Measurements from ENCODE around the gene MTMR2. TPM values are rescaled to one million over a fixed set of nuclear protein-coding genes. Genes with fewer than 3 reads are reported as not detected.
"Not testable (repeated sequence)": the region's sequence is repeated elsewhere in the genome, so short reads cannot be mapped to it uniquely, and the experiment has no call there.

Gene MTMR2
- polyA plus RNA-seq, 1 donor, result 63.7 TPM

DNA sequence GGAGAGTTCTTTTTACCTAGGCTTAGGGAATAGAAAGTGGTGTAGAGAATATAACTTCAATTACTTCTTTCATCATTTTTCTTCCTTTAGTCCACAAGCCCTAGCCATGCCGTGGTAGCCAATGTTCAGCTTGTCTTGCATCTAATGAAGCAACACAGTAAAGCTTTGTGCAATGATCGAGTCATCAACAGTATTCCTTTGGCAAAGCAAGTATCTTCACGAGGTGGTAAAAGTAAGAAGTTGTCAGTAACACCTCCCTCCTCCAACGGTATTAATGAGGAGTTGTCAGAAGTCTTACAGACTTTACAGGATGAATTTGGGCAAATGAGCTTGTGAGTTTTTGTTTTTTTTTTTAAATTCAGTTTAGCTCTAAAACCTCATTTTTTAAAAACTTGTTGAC is 96.2 kb downstream of the MTMR2 start:
- DNase-seq, result no peak

DNA sequence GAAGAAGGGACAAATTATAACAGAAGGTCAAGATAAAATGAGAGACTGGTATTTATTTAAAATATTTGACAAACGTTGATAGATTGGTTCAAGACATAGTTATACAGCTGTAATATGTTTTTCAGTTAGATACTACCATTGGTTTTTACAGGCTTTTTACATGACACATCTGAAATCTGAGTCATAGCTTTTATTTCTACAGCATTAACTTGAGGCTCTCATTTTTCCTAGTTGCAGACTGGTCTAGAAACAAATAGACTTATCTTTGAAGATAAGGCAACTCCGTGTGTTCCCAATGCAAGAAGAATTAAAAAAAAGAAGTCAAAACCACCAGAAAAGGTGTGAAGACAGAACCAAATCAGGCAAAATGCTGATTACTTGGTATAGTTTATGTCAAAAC is 102.3 kb downstream of the MTMR2 start:
- no peak for DNase-seq

DNA sequence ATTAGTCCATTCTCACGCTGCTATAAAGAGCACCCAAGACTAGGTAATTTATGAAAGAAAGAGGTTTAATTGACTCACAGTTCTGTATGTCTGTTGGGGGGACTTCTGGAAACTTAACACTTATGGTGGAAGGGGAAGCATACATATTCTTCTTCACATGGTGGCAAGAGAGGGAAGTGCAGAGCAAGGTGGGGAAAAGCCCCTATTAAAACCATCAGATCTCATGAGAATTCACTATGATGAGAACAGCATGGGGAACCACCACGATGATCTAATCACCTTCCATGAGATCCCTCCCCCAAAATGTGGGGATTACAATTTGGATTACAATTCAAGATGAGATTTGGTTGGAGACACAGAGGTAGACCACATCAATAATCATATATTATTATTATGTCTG is 107.9 kb downstream of the MTMR2 start:
- no peak for DNase-seq

DNA sequence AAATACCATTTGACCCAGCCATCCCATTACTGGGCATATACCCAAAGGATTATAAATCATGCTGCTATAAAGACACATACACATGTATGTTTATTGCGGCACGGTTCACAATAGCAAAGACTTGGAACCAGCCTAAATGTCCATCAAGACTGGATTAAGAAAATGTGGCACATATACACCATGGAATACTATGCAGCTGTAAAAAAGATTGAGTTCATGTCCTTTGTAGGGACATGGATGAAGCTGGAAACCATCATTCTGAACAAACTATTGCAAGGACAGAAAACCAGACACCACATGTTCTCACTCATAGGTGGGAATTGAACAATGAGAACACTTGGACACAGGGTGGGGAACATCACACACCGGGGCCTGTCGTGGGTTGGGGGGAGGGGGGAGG is 112.9 kb downstream of the MTMR2 start:
- DNase-seq, result not testable (repeated sequence)

DNA sequence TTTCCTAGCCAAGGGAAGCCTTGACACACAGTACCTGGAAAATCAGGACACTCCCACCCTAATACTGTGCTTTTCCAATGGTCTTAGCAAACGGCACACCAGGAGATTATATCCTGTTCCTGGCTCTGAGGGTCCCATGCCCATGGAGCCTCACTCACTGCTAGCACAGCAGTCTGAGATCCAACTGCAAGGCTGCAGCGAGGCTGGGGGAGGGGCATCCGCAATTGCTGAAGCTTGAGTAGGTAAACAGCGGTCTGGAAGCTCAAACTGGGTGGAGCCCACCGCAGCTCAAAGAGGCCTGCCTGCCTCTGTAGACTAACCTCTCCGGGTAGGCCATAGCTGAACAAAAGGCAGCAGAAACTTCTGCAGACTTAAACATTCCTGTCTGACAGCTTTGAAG is 117.4 kb downstream of the MTMR2 start:
- not testable (repeated sequence) for DNase-seq

DNA sequence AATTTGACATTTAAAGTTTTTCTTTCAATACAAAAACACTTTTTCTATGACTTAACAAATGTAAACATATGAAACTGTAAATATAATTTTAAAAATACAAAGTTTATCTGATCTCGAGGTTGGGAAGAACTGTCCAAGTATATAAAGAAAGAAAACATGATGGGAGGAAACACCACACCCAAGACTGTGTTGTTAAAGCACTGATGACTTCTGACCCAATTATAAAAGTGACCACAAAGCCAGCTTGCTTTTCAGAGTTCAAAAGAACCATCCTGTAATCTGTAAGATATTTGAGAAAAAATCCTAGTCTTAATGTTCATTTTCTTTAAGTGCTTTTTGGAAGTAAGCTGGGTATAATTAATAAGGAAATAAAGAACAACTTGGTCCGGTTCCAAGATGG is 118.0 kb downstream of the MTMR2 start:
- no peak for DNase-seq

DNA sequence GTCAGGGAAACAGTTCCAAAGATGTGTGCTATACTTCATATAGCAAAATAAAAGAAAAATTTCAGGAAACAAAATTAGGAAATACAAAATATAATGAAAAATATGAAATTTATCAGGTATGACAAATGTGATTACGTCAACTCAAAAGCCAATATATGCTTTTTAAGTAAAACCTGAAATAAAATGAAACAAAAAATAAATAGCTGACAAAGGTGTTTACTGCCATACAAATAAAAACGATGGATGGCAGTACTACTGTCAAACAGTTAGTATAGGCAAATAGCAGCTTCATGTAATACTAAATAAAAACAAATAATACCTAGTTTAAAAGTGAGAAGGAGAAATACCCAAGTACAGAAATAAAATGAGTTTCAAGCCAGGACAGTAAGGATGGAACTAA is 119.9 kb downstream of the MTMR2 start:
- no peak for DNase-seq

DNA sequence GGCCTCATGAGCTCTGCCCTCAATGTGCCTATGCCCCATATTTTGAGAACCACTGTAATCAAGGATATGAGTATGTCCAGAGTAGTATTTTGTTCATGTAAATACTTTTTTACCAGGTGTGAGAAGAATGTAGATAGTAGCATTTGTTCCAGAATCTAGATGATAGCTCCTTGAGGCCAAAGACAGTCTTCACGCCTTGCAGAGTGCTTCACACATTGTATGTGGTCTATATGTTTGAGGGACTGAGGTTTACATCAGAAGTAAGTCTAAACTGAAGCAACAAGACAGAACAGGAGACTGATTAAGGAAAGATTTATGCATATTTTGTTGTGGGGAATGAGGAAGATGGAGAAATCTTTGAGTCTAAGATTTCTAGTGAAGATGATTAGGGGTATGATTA is 121.1 kb downstream of the MTMR2 start:
- DNase-seq, result no peak

DNA sequence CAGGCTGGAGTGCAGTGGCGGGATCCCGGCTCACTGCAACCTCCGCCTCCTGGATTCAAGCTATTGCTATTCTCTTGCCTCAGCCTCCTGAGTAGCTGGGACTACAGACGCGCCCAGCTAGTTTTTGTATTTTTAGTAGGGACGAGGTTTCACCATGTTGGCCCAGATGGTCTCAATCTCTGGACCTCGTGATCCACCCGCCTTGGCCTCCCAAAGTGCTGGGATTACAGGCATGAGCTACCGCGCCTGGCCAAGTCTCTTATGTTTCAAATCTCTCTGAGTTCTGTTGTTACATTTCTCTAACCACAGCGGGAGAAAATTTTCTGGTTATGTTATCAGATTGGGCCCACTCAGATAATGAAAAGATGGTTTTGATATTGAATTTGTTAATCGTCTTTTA is 123.5 kb downstream of the MTMR2 start:
- no peak for DNase-seq

DNA sequence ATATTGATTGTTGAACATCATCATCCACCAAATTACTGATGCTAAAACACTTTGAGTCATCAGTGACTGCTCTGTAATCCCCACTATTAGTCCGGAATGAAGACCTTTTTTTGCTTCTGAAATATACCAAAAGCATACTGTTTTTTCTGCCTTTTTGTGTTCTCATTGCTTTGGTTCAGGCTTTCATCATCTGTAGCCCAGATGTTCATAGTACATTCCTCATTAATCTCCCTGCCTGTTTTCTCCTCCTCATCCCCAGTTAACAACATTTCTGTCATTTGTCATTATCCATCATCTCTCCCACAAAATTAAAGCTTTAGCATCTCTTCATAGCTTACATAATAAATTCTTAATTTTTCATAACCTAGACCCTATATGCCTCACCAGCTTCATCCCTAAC is 124.4 kb downstream of the MTMR2 start:
- no peak for DNase-seq

DNA sequence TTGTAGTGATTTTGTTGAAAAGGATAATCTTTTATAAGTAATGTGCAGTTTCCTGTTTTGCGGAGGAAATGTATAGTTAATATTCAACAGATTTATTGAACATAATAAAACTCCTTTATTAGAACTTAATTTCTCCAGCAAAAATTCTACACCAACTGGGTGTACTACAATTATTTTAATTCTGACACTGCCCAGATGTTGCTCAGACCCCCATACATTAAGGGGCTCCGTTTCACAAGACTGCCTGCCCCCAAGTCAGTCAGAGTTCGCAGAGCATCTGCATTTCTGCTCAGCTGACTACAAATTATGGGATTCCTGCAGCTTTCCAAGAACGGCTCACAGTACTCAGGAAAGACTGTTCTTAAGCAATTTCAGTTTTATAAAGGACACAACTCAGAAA is 127.4 kb downstream of the MTMR2 start:
- DNase-seq, result no peak

DNA sequence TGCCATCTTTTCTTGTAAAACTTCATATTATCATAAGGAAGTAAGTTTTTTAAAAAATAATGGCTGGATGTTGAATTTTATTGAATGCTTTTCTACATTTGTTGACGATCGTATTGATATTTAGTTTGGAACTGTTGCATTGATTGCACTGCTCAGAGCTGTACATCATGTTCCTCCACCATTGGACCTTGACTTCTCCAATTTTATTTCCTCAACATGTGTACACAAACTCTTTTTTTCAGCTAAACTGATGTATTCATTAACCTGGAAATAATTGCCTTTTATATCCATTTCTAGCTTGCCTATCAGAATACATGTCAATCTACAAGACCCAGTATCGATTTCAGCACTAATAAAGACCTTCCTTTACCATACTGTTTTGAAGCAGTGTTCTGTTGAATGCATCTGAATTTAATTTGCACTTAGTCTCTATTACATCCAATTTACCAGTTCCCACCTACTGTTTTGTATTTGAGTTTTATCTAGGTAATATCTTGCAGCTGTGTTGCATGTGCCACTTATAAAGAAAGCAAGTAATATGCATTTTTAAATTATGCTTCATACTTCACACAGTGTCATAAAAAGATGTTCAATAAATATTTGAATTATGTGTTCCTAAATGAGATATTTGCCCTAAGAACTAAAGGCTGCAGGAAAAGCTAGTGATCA is 128.1 kb downstream of the MTMR2 start:
- no peak for DNase-seq

DNA sequence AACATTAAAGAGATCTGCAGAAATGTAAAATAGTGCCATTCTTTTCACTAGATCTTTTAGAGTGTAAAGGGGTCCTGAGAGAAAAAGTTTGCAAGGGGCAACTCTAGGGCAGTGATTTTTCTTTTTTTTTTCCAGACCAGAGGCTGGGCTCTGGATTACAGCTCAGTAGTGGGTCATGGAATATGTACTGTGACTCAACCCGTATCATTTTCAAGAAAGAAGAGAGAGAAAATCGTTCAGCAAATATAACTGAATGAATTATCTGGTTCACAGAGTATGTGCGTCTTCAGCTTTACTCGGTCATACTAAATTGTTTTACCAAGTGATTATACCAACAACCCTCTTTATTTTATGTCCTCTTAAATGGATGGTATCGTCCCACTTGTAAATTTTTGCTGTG is 129.8 kb downstream of the MTMR2 start:
- no peak for DNase-seq

DNA sequence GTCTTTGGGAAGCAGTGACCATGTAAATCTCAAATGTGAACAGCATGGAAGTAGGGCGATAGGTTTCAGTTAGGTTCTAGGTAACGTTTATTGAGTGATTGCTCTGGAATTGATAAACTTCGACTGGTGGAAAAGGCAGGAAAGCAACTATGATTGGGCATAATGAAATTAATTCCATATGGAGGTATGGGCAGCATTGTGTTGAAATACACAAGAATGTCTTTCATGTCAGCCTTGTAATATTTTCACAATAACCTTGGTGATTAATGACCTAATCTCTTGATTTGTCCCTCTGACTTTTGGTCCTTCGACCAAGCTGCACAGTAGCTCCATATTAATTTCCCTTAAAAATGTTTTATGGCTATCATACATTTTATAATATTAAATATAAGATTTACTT is 130.8 kb downstream of the MTMR2 start:
- DNase-seq, result no peak

DNA sequence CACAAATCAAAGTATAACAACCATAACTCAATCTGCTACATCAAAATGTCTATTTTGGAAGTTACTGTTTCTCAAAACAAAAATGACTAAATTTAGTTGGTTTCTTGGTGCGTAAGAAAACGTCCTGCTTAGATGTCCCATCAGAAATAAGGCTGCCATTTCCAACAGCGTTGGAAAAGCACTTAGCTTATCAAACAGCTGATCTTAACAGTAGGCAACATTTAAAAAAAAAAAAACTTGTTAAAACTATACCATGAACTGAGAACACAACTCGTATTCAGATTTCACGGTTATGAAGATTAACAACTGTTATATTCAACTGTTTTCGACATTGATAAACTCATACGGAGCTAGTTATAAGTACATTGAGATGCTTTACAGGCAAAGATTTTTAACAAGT is 131.2 kb downstream of the MTMR2 start:
- no peak for DNase-seq

DNA sequence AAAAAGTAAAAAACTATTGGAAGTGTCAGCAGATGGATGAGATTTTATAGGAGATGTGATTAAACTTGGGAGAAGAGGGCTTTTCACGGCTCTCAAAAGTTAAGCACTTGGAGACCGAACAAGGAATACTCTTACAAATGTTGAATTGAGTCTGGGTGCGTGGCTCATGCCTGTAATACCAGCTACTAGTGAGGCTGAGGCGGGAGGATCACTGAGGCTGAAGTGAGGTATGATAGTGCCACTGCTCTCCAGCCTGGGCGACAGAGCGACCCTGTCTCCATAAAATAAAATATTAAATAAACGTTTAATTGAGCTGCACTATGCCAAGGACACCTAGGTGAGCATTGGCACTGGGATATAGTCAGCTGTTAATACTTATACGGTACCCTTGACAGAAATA is 131.7 kb downstream of the MTMR2 start:
- no peak for DNase-seq

DNA sequence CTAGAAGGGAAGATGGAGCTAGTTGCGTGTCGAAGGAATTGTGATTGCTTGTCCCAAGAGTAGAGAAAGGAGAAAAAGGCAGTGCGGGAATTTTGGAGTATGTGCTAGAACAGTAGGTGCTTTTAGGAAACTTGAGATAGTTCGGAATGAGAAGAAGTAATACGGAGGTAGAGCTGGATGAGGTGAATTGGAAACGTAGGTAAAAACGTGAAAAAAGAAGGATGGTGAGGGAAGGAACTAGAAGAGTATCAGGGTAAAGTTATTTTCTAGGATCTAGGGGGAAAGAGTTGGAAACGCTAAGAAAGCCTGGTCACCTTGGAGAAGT is 132.2 kb downstream of the MTMR2 start:
- DNase-seq, result no peak

DNA sequence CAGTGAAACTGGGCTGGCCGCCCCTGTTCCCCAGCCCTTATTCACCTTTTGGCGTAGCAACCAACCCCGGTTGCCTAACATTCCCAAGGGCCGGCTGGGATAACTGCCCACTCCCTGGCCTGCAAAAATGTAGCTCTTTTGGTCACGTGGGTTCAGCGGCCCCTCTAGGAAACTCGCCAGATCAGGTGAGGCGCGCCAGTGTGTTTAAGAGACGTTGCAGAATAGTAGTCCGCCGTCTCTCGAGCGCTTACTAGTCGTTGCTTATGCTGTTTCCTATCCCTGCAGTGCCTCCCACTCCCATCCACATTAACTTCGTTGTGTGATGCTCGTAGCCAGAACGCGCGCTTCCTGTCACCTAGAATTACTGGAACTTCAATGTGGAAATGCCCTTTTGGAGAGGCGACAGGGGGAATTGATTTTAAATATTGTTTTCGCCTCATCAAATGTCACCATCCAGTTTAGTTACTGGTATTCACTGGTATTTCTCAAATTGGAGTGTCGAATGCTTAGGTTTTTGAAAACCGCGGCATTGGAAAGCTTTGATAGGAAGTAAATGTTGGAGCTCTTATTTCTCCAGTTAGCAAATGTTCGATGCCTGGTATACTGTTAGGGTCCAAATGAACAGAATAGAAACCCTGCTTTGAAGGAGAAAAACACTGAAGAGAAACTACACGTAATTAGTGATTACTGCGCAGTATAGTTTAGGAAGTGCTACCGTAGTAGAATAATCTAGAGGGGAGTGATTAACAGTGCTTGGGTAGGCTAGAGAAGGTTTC is 132.8 kb downstream of the MTMR2 start:
- peak; percentile 71 for DNase-seq

DNA sequence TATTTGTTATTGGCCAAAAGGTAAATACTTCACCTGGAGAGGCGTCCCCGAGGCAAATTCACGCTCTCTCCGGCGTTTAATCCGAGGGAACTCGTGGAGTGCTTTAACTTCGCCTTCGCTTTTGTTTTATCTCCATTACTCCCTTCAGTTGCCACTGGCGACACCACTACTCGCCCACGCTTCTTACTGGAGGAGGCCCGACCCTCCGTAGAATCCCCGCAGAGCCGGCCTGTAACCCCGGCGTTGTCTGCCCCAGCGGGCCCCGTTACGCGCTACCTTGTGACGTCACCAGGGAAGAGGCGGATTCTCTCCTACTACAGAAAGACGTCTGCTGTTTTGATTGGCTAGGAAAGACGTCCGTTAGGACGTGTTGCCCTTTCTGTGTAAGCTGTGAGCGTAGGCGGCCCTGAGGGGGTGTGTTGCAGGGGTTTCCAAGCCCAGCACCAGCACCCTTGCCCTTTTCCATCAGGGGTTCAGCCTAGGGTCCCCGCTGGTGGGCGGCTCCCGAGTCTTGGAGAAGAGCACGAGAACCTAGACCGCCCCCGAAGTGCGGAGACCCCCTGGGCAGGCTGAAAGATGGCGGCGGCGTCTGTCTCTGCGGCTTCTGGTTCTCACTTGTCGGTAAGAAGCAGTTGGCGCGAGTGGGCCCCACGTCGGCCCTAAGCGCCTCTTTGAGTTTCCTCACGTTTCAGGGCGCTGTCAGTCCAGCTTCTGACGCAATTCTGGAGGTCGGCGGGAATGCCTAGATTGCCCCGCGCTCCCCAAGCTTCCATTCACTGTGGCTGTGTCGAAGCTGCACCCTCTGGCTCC is 133.6 kb downstream of the MTMR2 start, which contains the start of gene CEP57:
TSS of gene CEP57 (plus strand) at position 376 of the 810 bp plus-strand sequence. CDS start at position 577, 201 bp downstream.
- DNase-seq, result peak; percentile 99

DNA sequence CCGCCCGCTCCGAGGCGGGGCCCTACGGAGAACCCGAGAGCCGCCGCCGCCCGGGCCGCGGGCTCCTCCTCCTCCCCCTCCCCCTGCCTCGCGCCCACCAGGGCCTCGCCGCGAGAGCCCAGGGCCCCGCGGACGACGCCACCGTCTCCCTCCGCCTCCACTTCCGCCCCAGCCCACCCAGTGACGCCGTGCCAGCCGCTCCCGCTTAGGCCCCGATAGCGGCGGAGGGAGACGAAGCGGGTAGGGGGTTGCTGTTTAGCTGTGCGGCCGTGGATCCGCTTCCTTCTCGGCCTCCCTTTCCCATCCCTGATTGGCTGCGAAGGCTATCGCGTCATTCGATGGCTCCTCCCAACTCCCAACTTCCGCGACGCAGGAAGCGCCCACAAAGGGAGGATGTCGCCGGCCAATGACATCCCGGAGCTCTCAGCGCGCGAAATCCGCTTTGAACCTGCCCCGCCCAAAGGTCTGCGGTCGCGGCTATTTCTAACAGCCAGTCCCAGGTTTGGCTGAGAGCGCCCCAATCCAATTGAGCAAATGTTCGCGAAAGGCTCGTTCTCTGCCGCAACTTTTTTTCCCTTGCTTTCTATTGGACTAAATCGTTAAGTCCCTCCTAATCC is 134.3 kb downstream of the MTMR2 start, which contains the start of gene FAM76B:
TSS of gene FAM76B (minus strand) at position 277 of the 617 bp plus-strand sequence. CDS start 304 bp downstream, outside the sequence.
- peak; percentile 99 for DNase-seq

DNA sequence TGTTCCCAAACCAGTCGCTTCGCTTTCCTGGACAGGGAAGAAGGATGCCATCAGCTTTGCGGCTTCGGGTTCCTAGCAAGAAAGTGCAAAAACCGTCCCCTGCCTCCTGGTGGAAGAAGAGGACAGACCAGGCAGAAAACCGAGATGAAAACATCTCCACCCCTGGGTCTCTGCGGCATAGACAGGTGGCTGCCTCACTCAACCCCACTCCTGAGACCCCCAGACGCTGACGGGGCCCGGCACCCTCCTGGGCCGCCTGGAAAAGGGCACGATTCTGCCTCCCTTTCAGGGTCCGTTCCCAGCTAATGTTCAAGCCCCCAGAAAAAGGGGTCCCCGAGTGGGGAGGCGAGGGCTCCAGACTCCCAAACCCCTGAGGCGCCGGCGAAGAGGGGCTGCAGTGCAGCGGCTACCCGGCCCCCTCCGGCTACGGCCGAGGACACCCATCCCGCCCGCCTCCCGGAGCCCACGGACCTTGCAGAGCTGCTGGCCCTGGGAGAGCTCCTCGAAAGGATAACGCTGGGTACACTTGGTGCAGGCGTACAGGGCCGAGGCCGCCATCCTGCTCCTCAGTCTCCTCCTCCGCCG is 134.9 kb downstream of the MTMR2 start:
- DNase-seq, result peak; percentile 46
